IPS-20b (cell line): ENCODE data around the gene CUL1.
"Not testable (repeated sequence)": the region's sequence is repeated elsewhere in the genome, so short reads cannot be mapped to it uniquely, and the experiment has no call there.

Experiments
- H3K27ac ChIP-seq: one replicate; pipeline ENCODE4 v1.5.1; 2013; ENCODE audit warnings: low read length
- H3K27me3 ChIP-seq: 2 replicates; pipeline ENCODE4 v1.6.1; 2013; ENCODE audit warnings: mild to moderate bottlenecking, low read length, inconsistent platforms; ENCODE audit not compliant: insufficient read depth
- H3K36me3 ChIP-seq: 2 replicates; pipeline ENCODE4 v1.6.1; 2013; ENCODE audit warnings: low read depth, mild to moderate bottlenecking, inconsistent platforms, low read length, moderate library complexity; ENCODE audit not compliant: insufficient read depth
- H3K4me1 ChIP-seq: 2 replicates; pipeline ENCODE4 v1.6.1; 2013; ENCODE audit warnings: mild to moderate bottlenecking, control low read depth, inconsistent platforms, low read length, moderate library complexity; ENCODE audit not compliant: insufficient read depth
- H3K4me3 ChIP-seq: 2 replicates; pipeline ENCODE4 v1.5.1; 2013; ENCODE audit warnings: mild to moderate bottlenecking, low read length, inconsistent platforms
- H3K9ac ChIP-seq: 2 replicates; pipeline ENCODE4 v1.6.1; 2013; ENCODE audit warnings: low read depth, mild to moderate bottlenecking, inconsistent platforms, low read length, moderate library complexity
- H3K9me3 ChIP-seq: 2 replicates; pipeline ENCODE4 v1.6.1; 2013; ENCODE audit warnings: mild to moderate bottlenecking, low read depth, low read length, inconsistent platforms; ENCODE audit not compliant: insufficient read depth

CUL1 gene

DNA sequence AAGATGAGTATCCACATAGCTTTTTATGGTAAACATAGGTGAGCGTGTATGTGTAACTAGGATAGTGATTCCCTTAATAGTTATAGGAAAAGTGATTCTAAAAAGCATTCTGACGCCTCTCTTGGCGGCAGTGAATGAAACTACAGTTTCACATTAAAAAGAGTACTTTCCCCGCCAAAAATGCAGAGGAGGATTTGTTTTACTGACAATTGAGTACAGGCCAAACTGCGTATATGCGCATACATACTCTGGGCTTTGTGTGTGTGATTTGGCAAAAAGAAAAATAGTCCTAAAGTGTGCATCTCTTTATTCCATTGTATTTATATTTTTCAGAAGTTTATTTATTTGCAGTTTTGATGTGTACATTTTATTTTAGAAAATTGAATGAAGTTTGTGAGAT lies 10.3 kb downstream of the CUL1 start:
- no peak overlapping the region for H3K4me3 ChIP-seq
- H3K9ac ChIP-seq = no peak overlapping the region; the same call in 1 of the 2 replicates
- no peaks in the 10 kb centered on the region for H3K9me3 ChIP-seq
- no peaks in the 10 kb centered on the region for H3K27me3 ChIP-seq
- H3K36me3 ChIP-seq = no peaks in the 10 kb centered on the region
- no peak overlapping the region for H3K27ac ChIP-seq
- peaks cover 39% of the 10 kb centered on the region for H3K4me1 ChIP-seq

DNA sequence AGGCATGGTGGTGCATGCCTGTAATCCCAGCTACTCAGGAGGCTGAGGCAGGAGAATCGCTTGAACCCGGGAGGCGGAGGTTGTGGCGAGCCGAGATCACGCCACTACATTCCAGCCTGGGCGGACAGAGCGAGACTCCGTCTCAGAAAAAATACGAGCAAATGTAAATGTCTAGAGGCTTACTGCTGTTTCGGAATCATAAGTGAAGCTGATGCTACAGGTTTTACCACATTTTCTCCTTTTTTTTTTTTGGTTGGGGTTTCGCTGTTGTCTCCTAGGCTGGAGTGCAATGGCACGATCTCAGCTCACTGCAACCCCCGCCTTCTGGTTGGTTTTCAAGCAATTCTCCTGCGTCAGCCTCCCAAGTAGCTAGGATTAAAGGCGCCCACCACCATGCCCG lies 11.7 kb downstream of the CUL1 start:
- not testable (repeated sequence) for H3K9ac ChIP-seq, H3K9me3 ChIP-seq, H3K27ac ChIP-seq, H3K27me3 ChIP-seq, H3K36me3 ChIP-seq, H3K4me3 ChIP-seq
- peaks cover 34% of the 10 kb centered on the region for H3K4me1 ChIP-seq

DNA sequence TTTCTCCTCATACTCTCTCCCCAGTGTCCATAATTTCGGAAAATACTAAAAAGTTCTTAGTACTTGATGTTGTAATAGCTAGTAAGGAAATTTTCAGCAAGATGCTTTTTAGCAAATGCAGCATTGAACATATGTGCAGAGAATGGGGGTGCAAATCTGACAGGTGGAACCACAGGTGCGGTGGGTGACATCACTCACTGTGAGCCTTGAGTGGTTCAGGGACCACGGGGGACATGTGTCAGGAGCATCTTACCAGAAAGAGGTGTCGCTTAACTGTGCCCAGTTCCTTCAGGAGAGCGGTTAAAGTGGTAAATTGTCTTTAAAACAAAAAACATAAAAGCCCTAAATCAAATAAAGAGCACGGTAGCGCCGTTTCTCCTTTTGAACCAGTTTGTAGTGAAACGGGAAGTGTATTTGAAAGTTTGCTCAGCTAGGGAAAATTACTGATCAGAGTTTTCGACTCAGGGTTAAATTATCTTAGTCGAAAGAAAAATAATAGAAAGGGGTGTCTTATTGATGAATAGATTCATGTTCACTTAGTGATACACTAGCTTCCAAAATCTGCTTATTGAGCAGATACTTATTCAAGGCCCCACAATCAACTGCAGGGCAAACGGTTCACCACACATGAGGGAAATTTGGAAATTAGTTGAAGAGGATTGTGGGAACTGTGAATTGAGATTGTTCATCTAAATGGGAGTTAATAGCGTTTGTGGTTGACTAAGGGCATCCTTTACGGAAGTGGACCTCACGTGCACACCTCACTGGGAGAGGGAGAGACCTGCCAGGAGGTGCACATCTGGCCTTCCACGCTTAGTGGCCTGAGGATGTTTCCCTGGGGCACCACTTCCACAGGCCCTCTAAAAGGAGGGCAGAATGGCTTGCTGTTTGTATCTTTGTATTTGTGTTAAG lies 12.7 kb downstream of the CUL1 start:
- H3K4me3 ChIP-seq = no peak overlapping the region
- H3K9ac ChIP-seq = no peak overlapping the region
- no peaks in the 10 kb centered on the region for H3K27me3 ChIP-seq
- peaks cover 25% of the 10 kb centered on the region for H3K4me1 ChIP-seq
- no peaks in the 10 kb centered on the region for H3K36me3 ChIP-seq
- H3K27ac ChIP-seq = no peak overlapping the region
- H3K9me3 ChIP-seq = no peaks in the 10 kb centered on the region

DNA sequence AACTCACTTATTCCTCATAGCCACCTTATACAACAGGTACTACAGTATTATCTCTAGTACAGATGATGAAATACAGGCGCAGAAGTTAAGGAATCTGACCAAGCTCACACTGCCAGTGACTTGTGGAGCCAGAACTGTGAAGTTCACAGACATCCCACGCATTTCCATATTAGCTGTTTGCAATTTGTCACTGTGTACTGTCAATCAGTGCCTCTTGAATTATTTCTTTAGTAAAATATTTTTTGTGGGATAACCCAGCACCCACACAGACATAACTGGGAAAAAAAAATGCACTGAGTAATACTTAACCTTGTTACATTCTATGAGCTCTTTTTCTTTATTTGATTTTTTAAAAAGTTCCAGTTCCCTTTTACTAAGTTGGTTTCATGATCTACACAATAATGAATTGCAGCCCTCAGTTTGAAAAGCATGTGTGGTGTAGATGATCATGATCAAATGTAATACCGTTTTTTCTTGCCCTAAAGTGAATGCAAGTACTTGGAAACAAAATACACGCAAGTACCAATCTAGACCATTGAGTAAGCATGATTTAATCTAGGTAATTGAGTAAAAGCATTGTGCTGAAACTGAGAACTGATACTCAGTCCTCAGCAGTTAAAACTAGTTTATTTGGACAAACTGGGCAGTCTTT lies 14.1 kb downstream of the CUL1 start:
- Histone ChIP-seq H3K36me3 (no peaks in the 10 kb centered on the region), H3K4me1 (peaks cover 21% of the 10 kb centered on the region), H3K4me3 (no peak overlapping the region), H3K9ac (no peak overlapping the region), H3K27me3 (no peaks in the 10 kb centered on the region), H3K9me3 (no peaks in the 10 kb centered on the region), H3K27ac (no peak overlapping the region)

DNA sequence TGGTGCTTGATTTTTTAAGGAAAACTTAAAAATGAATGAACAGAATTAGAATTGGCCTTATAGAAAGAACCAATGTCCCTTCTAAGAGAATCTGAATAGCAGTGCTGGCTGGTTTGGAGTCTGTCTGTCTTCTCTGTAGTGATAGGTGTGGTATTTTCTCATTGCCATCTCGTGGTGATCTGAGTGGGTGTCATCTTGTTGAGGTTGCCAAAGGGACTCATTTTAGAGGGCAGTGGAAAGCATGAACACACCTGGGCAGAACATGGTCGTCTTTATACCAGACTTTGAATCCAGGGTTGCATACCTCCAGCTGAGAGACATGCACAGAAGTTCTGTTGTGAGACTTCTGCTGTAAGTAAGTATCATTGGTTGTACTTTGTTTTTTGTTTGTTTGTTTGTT lies 15.8 kb downstream of the CUL1 start:
- H3K27me3 ChIP-seq = no peaks in the 10 kb centered on the region
- peaks cover 5% of the 10 kb centered on the region; the same call in 1 of the 2 replicates for H3K4me1 ChIP-seq
- H3K4me3 ChIP-seq = no peak overlapping the region

DNA sequence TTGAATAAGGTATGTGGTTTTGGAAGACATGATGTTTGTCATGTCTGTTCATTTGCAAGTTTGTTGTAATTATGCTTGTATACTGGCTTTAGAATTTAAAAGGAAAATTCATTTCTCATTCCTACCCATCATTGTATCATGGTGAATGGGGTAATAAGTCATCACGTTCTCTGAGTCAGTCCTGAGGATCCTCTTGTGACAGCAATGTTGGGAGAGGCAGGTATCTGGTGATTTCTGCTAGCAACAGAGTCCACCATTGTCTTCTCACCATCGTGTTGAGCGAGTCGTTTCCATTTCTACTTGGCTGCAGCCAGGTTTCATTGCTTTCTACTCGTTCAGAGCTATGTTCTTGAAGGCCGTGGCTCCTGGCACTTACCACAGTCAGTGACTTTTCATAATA lies 16.3 kb downstream of the CUL1 start:
- Histone ChIP-seq H3K27ac (no peak overlapping the region), H3K9ac (no peak overlapping the region), H3K27me3 (no peaks in the 10 kb centered on the region), H3K4me1 (peaks cover 8% of the 10 kb centered on the region; the same call in 1 of the 2 replicates), H3K4me3 (no peak overlapping the region), H3K36me3 (no peaks in the 10 kb centered on the region), H3K9me3 (no peaks in the 10 kb centered on the region)

More for the DNA sequence above, 15.8 kb downstream of the CUL1 start:
- Histone ChIP-seq H3K27ac (no peak overlapping the region), H3K9me3 (no peaks in the 10 kb centered on the region), H3K9ac (no peak overlapping the region), H3K36me3 (no peaks in the 10 kb centered on the region)

DNA sequence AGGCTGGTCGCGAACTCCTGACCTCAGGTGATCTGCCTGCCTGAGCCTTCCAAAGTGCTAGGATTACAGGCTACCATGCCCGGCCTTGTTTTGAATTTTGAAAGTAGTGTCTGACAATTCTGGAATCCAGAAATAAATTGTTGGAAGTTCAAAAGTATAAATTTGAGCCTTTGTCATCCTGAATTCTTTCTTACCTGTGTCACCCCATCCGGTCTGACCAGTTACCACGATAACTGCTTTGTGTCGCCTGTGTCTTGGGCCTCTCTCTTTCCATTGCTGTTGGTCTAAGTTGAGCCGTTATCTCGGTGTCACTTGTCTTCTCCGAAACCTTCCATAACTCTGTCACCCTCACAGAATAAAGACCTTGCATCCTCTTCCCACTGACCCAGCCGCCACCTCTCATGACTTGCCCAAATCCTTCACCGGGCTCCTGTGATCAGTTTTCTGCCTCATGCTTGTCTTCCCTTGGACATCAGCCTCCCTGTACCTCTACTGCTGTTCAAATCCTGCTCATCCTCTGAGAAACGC lies 18.6 kb downstream of the CUL1 start:
- H3K4me3 ChIP-seq = no peak overlapping the region
- no peak overlapping the region for H3K9ac ChIP-seq
- no peaks in the 10 kb centered on the region for H3K27me3 ChIP-seq
- peaks cover 15% of the 10 kb centered on the region; the same call in 1 of the 2 replicates for H3K4me1 ChIP-seq
- H3K9me3 ChIP-seq = no peaks in the 10 kb centered on the region
- no peak overlapping the region for H3K27ac ChIP-seq
- H3K36me3 ChIP-seq = no peaks in the 10 kb centered on the region

DNA sequence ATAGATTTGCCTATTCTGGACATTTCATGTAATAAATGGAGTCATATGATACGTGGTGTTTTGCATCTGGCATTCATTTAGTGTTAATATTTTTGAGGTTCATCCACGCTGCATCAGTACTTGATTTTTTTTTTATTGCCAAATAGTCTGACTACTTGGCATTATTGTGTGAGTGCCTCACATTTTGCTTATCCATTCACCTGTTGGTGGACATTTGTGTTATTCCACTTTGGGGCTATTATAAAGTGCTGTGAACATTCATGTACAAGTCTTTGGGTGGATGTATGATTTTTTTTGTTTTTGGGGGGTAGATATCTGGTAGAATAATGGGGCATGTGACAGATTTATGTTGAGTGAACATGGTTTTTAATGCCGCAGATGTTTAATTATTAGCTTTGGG lies 19.7 kb downstream of the CUL1 start:
- Histone ChIP-seq H3K9ac (no peak overlapping the region), H3K9me3 (no peaks in the 10 kb centered on the region), H3K4me1 (peaks cover 15% of the 10 kb centered on the region; the same call in 1 of the 2 replicates), H3K4me3 (no peak overlapping the region), H3K27me3 (no peaks in the 10 kb centered on the region), H3K27ac (no peak overlapping the region), H3K36me3 (no peaks in the 10 kb centered on the region)

DNA sequence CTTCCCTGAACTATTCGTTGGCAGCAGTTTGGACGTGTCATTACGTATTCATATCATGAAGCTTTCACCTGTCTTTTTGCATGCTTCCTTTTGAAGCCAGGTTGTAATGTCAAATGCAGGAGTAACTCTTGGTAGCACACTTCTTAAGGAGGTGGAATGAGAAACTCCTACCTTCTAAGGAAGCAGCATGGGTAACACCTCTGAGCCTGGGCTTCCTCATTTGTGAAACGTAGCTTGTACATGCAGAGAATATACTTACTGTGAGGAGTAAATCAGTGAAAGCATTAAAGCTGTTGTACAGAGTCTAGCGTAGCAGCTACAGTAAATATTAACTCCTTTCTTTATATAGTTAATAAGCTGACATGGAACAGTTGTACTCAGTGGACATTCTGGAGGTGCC lies 21.1 kb downstream of the CUL1 start:
- Histone ChIP-seq H3K27ac (no peak overlapping the region), H3K36me3 (no peaks in the 10 kb centered on the region), H3K9me3 (no peaks in the 10 kb centered on the region), H3K4me3 (no peak overlapping the region), H3K9ac (no peak overlapping the region), H3K27me3 (no peaks in the 10 kb centered on the region), H3K4me1 (peaks cover 11% of the 10 kb centered on the region; the same call in 1 of the 2 replicates)

DNA sequence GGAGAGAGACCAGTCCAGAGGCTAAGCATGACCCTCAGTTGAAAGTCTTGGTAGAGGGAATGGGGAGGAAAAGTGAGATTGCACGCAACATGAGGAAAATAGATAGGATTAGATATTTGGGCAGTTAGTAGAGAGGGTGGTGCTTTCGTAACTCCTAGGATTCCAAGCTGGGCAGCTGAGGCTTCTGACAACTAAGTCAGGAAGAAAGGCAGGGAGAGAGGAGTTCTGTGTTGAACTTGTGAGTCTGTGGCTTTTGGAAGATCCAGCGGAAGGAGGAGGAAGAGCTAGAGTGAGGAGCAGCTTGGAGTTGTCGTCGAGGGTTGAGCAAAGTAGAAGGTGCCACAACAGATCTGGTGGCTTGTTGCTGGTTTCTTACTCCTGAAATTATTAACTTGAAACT lies 21.8 kb downstream of the CUL1 start:
- Histone ChIP-seq H3K4me3 (no peak overlapping the region), H3K9ac (no peak overlapping the region), H3K9me3 (no peaks in the 10 kb centered on the region), H3K36me3 (no peaks in the 10 kb centered on the region), H3K27ac (no peak overlapping the region), H3K27me3 (no peaks in the 10 kb centered on the region), H3K4me1 (peaks cover 10% of the 10 kb centered on the region; the same call in 1 of the 2 replicates)

DNA sequence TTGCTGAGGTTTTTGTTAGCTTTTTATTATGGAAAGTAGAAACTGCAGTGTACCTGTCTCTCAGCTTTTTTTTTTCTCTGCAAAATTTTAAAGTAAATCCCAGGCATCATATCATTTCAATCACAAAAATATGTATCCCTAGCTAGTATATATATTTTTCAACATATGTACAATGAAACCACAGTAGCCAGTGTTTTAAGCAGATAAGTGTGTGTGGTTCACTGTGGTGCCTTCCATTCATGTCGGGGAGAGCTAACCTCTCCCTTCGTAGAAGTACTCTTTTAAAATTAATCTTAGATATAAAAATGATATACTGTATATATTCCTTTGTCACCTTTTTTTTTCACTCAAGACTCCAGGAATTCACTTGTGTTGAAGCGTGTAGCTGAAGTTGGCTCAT lies 22.7 kb downstream of the CUL1 start:
- Histone ChIP-seq H3K27me3 (no peaks in the 10 kb centered on the region), H3K4me1 (peaks cover 10% of the 10 kb centered on the region; the same call in 1 of the 2 replicates), H3K36me3 (no peaks in the 10 kb centered on the region), H3K9ac (no peak overlapping the region), H3K27ac (no peak overlapping the region), H3K4me3 (no peak overlapping the region), H3K9me3 (no peaks in the 10 kb centered on the region)
